Stimulated activated CD8-positive, alpha-beta memory T cell treated with anti-CD3 and anti-CD28 coated beads, Interleukin-7, amount 100 ng/mL, for 1 hour (primary cell): ENCODE data around the gene MAPK13.
"Not testable (repeated sequence)": the region's sequence is repeated elsewhere in the genome, so short reads cannot be mapped to it uniquely, and the experiment has no call there.

Source experiments
- DNase-seq, 2 donors: peaks; one replicate each; pipeline ENCODE4 v3.0.0-alpha.2; 2020; ENCODE audit warnings: low read depth in 2 of 2

MAPK13 gene

GRCh38 chr6:36114798-36115408, 15.4 kb upstream of the MAPK13 start:
- no peak for DNase-seq

- no peak for DNase-seq
Observed at GRCh38 chr6:36115412-36115811, 14.9 kb upstream of the MAPK13 start.

GRCh38 chr6:36116066-36116864, 14.0 kb upstream of the MAPK13 start:
- DNase-seq: no peak

- no peak for DNase-seq
Observed at GRCh38 chr6:36116943-36117342, 13.4 kb upstream of the MAPK13 start.

GRCh38 chr6:36117658-36118549, 12.4 kb upstream of the MAPK13 start:
- DNase-seq: no peak

GRCh38 chr6:36118550-36119107, 11.7 kb upstream of the MAPK13 start:
- peak in 1 of 2 donors; percentile 43 for DNase-seq

GRCh38 chr6:36119209-36119608, 11.1 kb upstream of the MAPK13 start:
- no peak for DNase-seq

GRCh38 chr6:36120018-36120417, 10.3 kb upstream of the MAPK13 start:
- DNase-seq: no peak

GRCh38 chr6:36120539-36120938, 9.8 kb upstream of the MAPK13 start:
- DNase-seq: peak in 1 of 2 donors; percentile 51

GRCh38 chr6:36120979-36121786, 9.1 kb upstream of the MAPK13 start:
- DNase-seq: no peak

GRCh38 chr6:36121787-36122494, 8.4 kb upstream of the MAPK13 start:
- no peak for DNase-seq

- no peak for DNase-seq
Observed at GRCh38 chr6:36122495-36123269, 7.6 kb upstream of the MAPK13 start.

- DNase-seq: peak; percentile 75 to 82
Observed at GRCh38 chr6:36123270-36124139, 6.8 kb upstream of the MAPK13 start.

- DNase-seq: not testable (repeated sequence)
Observed at GRCh38 chr6:36124346-36124745, 6.0 kb upstream of the MAPK13 start.

- no peak for DNase-seq
Observed at GRCh38 chr6:36124881-36125280, 5.4 kb upstream of the MAPK13 start.

GRCh38 chr6:36125575-36125974, 4.7 kb upstream of the MAPK13 start:
- no peak for DNase-seq

- DNase-seq: no peak
Observed at GRCh38 chr6:36126121-36126520, 4.2 kb upstream of the MAPK13 start.

- DNase-seq: no peak
Observed at GRCh38 chr6:36126553-36127458, 3.5 kb upstream of the MAPK13 start.
